ENCODE results near the gene VEPH1. TPM values are rescaled to one million over a fixed set of nuclear protein-coding genes. Genes with fewer than 3 reads are reported as not detected.

VEPH1 gene
- total RNA-seq, 1 donor from 2014 or later = 261 TPM

DNA sequence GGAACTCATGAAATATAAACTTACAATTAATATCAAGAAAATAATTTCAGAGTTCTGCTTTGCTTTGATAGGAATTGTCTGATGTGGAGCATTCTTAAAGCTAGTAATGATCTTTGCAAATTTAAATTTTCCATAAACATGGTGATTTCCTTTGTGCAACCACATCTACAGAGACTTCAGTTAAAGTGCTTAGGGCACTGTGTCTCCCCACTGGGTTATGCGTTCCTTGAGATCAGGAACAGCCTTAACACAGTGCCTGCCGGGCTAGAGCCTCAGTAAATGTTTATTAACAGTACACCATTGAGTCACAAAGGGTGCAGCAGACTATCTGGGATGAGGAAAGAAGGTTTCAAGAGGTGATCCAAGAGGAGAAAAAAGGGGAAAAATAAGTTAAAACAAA lies 235.2 kb downstream of the VEPH1 start:
- no peak for DNase-seq (ENCODE audit: low read depth, low spot score)

DNA sequence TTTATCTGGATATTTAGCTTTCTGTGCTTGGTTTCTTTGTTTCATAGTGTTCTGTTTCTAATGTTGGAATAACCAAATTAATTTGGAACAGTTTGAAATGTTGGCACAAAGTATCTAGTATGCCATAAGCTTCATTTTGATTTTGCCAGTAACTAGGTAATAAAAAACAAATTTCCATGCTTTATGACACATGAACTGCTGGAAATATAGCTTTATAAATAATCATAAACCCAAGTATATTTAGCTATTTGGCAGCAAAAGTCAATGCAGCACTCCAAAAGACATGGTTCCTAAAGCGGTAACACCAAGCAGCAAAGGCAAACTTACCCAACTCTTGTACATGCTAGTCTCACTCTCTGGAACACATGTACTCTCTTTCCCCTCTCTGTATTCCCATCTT lies 237.3 kb downstream of the VEPH1 start:
- no peak for DNase-seq (ENCODE audit: low read depth, low spot score)

DNA sequence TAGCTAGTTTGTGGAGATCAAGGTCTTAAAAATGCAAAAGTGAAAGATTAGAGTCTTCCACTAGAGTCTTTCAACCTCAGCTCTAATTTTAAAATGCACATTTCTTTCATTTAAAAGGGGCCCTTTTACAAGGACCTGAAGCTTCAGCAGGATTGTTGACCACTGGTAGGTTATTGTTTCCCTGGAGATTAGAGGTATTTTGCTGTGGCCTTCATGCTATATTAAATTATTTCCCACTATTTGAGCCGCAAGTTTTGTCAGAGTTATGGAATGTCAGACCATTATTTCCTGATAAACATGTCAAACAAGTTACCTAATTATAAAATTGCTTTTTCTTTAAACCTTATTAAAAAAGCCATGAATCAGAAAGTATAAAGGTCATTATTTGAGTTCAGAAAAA lies 240.2 kb downstream of the VEPH1 start:
- DNase-seq (ENCODE audit: low read depth, low spot score) = peak; percentile 67

DNA sequence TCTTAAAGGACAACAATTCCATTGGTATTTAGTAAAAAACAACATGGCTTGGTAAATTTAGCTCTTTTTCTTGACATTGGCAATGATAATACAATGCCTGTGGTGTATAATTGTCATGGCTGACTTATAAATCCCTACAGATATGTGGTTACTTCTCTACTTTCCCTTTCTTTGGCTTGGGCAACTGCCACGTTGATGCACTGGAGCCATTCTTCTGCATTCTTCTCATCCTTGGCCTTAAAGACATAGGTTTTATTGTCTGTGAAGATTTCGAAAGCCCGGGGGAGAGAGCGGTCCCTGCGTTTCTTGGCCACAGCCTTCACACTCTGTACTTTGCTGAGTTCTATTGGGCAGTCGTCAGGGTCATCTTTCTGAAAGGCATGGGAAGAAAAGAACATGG lies 242.2 kb downstream of the VEPH1 start:
- no peak for DNase-seq (ENCODE audit: low read depth, low spot score)

DNA sequence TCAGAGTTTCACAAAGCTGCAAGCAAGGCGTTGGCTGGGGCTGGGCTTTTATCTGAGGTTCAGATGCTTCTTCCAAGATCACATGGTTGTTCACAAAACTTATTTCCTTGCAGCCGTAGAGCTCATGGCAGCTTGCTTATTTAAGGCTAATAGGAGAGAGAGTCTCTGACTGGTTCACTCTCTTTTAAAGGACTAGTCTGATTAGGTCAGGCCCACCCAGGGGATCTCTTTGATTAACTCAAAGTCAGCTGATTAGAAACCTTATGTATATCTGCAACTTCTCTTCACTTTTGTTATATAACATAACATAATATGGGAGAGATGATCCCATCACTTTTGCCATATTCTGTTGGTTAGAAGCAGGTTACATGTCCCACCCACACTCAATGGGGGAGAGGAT lies 243.4 kb downstream of the VEPH1 start:
- no peak for DNase-seq (ENCODE audit: low read depth, low spot score)

DNA sequence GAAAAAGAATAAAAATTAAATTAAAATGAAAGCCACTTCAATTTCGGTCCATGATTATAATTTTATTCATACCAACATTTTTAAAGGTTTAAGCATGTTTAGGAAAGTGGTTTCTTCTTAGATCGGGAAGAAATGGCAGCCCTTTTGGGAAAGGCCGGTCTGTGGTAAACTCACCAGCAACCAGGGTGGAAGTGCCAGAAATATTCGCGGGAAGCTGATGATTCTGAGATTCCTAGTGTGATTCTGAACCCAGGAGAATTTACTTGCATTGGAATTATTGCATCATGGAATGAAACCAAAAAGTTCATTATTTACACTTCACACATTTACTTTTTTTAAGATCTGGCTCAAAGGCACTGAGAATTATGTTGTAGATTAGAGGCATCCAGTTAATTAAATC lies 246.1 kb downstream of the VEPH1 start:
- no peak for DNase-seq (ENCODE audit: low read depth, low spot score)

DNA sequence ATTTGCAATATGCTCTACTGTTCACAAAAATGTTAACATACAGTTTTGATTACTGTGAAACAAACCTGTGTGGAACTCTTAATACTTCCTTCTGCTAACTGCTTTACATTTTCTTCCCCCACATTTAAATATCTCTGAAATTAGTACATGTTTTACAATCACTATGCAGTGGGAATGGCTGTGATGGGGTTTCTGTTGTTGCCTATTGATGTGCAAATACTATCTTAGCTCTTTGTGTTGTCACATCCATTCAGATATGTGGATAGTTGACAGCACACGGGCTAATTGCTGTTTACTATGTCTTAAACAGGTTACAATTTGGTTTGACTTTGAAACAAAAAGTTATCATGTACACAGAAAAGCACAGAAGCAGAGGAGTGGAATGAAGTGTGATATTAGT lies 247.4 kb downstream of the VEPH1 start:
- no peak for DNase-seq (ENCODE audit: low read depth, low spot score)

DNA sequence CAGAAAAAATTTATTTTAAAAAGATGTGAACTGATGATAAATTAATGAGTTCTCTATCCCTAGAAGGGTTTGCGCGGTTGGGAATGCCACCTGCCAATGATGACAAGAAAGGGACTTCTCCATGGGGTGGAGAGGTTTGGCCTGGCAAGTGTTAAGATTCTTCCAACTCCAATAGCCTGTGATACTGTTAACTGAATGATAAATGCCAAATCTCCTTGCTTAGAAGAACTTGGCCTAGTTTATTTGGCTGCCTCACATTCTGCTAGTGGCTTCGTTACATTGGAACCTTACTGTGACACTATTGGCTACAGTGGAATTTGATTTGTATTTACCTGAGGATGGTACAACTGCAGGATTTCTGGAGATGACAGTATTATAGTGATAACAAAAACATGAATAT lies 251.5 kb downstream of the VEPH1 start:
- DNase-seq (ENCODE audit: low read depth, low spot score) = no peak

DNA sequence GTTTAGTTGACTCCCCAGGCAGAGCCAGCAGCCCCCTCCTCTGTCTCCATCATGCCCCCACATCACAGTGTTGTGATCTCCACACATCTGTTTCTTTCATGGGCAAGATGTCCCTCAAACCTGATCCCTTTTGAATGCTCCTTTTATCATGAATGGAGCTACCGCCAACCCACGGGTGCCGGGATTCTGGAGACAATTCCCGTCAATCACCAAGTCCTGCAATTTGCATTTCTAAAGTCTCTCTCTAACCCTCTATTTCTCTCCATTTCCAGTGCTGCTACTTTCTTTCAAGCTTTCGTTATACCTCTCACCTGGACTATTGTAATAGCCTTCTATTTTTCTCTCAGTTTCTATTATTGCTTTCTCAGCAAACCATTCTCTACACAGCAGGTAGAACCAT lies 253.6 kb downstream of the VEPH1 start:
- DNase-seq (ENCODE audit: low read depth, low spot score) = no peak

DNA sequence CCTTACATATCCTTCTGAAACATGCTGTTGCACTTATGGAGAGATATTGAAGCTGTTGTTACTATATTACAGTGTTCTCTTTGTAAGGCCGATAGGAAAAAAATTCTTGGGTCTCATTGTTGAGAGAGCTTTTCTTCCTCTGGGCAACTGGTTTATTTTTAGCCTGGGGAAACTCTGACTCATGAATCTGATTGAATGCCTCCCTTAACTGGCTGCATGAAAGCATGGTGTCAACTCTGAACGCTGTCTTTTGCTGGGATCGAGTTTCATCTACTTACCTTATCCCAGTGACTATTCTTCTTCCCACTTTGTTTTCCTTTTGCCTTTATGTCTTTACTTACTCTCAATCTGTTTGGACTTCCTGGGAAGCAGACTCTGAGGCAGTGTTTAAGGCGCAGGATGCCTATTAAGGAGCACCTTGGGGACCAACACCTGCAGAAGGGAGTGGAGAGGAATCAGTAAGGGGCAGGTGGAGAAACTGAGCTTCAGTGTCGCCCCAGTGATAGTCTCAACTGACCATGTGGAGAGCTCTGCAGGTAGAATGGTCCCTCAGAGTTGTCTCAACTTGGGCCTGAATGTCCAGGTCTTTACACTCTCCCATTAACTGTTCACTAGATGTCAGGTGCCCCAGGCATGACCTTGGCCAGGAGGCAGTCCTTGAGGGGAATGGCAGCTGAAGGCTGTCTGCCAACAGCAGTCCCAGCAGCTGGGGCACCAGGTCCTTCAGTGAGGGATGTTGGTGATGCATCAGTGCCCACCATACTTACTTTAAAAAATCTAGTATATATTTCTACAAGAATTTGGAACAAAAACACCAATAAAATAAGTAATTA lies 254.4 kb downstream of the VEPH1 start:
- DNase-seq (ENCODE audit: low read depth, low spot score) = peak; percentile 83

DNA sequence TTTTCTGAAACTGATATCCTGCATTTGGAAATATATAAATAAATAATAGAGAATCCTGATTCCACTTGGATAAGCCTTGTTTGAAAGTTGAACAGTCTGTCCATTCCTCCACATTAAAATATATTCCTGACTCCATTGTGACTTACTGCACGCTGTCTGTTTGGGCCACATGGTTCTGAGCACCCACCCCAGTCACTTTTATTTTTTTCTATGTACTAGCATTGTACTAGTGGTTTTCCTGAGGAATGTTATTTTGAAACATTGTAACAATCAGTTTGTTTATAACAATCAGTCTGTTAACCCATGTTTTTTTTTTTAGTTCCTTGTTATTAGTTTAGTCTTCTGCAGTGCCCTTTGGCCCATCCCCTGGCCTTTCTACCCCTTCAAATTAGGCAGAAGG lies 255.8 kb downstream of the VEPH1 start:
- no peak for DNase-seq (ENCODE audit: low read depth, low spot score)

DNA sequence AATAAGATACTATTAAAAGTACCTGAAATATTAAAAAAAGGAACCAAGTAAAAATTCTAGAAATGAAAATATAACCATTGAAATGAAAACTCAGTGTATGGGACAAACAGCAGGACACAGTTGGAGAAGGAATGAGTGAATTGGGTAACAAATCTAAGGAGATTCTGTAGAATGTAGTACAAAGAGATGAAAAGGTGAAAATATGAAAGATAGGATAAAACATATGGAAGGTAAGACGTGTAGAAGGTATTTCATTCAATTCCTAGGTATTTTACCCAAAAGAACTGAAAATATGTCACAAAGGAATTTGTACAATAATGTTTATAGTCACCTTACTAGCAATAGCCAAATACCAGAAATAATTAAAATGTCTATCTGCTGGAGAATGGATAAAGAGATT lies 260.4 kb downstream of the VEPH1 start:
- DNase-seq (ENCODE audit: low read depth, low spot score) = no peak

DNA sequence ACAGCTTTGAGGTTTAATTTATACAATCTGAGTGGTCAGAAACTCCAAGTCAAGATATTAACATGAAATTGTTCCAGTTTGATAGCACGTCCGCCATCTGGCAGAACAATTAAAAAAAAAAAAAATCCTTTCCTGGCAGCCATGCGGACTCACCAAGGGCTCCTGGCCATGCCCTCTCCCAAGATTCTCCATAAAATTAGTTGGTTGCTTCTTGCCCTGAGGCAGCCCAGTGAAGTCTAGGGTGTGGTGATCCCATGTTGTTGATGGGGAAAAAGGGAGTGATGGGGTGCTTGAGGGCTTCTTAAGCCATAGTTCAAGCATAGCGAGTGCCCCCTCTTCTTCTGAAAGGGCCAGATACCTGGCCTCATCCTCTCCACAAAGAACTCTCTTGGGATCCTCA lies 261.6 kb downstream of the VEPH1 start:
- DNase-seq (ENCODE audit: low read depth, low spot score) = no peak

DNA sequence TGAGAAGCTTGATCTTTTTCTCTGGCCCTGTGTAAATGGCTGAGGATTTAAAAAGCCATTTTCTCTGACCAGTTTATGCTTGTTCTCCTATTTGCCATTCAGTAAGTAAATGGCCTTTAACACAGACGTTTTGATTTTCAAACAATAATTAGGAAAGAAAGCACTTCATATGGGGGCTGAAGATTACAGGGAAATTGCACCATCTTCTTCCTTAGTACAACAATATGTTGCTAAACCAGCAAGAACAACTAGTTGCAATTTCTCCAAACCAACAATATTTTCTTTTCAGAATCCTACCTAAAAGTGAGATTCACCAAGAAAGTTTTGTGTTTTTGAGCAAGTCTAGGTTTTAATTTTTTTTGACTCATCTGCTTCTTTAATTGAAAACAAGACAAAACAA lies 262.8 kb downstream of the VEPH1 start:
- no peak for DNase-seq (ENCODE audit: low read depth, low spot score)

DNA sequence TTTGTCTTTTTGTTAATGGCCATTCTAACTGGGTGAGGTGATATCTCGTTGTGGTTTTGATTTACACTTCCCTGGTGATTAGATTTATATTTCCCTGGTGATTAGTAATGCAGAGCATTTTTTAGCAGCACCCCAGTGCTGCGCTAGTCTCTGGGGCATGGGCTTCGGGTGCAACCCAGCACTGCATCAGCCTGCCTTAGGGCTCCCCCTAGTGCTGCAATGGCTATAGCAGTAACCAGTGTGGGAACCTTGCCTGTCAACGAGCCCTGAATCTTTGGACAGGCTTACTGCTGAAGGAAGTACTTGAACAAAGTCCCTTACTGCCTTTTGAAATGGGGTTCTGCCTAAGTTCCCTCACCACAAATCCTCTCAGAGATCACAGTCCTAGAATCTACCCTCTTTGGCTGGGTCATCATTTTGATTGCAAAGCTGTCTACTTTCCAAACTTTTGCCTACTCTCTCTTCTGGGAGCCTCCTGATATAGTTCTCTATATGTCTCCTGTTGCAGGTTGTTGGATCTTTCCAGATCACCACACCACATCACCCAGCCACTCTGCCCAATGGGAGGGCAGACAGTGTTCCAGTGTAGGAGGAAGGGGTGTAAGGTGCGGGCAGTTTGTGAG lies 264.0 kb downstream of the VEPH1 start:
- DNase-seq (ENCODE audit: low read depth, low spot score) = peak; percentile 17

DNA sequence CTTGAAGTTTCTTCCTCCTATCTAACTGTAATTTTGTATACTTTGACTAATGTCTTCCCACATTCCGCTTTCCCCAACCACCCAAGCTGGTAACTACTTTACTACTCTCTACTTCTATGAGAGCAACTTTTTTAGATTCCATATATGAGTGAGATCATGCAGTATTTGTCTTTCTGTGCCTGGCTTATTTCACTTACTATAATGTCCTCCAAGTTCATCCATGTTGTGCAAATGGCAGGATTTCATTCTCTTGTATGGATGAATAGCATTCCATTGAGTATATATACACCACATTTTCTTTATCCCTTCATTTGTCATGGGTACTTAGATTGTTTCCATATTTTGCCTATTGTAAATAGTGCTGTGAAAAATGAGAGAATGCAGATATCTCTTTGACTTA lies 264.8 kb downstream of the VEPH1 start:
- no peak for DNase-seq (ENCODE audit: low read depth, low spot score)

DNA sequence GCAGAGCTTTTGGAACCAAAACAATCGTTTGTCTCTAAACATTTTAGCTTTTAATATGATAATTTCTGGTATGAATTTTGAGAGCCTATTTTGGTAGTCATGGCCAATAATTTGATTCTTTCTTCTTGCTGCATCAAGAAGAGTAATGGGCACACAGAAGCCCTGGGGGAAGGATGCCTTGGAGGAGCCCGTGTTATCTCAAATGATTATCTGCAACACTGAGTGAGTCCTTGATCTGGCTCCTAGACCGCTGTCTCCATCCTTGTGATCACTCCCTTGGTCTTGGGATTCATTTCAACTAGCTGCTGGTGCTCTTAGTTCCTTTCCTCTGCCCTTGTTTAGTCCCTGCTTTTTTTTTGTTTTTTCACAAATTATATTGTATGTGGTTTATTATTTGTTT lies 265.3 kb downstream of the VEPH1 start:
- no peak for DNase-seq (ENCODE audit: low read depth, low spot score)

DNA sequence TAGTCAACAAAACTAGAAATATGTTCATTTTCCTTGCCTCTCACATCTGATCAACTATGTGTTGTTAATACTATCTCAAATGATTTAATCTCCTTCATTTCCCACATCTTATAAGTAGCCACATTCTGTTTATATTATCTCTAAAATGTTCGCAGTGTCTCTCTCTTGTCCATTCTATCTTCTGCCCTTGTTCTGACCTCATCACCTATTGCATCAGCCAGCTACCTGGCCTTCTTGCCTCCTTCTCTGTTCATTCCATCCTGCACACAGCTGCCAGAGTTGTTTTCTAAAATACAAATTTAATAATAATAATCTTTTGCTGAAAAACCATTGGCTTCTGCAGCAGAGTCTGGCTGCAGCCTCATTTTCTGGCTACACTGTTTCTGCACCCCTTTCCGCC lies 267.9 kb downstream of the VEPH1 start:
- no peak for DNase-seq (ENCODE audit: low read depth, low spot score)

DNA sequence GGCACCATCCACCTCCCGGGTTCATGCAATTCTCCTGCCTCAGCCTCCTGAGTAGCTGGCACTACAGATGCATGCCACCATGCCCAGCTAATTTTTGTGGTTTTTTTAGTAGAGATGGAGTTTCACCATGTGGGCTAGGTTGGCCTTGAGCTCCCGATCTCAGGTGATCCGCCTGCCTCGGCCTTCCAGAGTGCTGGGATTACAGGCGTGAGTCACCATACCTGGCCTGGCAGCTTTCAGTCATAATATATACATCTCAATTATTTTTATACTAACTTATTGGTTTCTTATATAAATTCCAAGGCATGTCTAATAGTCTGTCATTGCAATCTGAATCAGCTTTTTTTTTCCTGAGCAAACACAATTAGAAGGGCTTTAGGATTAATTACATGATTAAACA lies 269.3 kb downstream of the VEPH1 start:
- DNase-seq (ENCODE audit: low read depth, low spot score) = no peak

DNA sequence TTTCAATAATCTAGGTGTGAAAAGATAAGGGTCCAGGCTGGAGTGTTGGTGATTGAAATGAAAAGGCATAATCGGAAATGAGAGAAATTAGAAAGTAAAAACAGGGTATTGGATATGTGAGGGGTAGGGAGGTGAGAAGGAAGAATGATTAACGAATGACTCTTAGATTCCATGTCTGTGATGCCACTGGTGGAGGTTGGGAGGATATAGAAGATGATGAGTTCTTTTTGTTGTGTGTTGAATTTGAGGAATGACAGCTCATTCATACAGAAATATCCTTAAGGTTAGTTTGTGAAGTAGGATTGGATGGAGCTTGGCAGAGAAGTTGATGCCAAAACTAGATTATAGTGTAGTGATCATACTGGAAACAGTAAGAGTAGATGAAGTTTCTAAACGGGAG lies 271.1 kb downstream of the VEPH1 start:
- no peak for DNase-seq (ENCODE audit: low read depth, low spot score)

DNA sequence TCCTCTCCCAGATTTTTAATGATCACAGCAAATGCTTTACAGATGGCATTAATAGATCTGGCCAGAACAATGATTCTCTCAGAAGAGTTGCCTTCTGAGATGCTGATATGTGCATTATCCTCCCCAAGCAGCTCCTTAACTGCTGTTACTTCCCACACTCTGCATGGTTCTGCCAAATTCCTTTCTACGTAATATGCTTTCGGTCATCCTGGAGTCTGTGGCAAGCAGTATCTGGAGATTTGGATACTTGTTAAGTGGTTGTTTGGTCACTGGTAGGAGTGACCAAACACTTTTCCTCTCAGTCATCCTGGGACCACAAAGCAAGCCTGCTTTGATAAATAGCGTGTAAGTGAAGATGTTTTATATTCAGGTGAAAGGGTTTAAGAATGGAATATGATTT lies 272.1 kb downstream of the VEPH1 start:
- DNase-seq (ENCODE audit: low read depth, low spot score) = no peak

DNA sequence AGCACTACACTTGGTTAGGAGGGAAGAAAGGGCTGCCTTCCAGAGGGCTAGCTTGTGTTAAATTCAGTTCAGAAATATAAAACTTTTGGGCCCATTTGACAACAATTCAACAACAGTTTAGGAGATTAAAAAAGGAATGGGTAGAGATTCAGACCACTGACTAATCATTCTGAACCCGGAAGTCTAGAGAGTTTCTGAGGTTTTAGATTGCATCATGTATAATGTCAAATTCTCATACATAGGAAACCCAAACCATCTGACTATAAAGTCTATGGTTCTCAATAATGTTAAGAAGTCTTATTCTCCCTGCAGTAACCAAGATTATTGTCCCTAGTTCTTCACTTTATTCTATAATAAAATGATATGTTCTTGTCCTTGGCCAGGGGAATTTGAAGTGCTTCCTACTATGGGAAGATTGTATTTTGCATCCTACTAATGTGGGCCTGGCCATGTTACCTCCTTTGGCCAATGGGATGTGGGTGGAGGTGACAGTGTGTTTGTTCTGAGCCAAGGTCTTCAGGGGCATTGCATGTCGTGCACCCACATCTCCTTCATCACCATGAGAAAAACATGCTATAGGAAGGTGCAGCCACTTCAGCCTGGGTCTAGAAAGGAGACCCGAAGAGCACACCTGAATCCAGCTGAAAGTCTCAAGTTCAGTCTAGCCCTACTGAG lies 276.9 kb downstream of the VEPH1 start:
- DNase-seq (ENCODE audit: low read depth, low spot score) = no peak

DNA sequence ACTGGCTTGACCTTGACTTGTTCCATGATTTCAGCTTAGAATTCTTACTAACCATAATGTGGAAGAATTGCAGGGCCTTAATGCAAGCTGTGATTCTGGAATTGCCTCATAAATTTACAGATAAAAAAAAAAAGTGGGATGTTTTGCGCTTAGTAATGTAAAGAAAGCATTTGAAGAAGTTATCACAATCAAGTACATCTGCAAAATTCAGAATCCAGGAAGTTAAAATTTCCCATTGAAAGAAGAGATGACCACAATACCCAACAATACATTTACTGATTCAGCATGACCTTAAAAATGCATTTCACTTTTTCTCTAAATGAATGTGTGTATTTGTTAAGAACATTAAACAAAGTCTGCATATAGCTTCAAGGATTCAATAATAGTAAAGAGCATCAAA lies 278.2 kb downstream of the VEPH1 start:
- no peak for DNase-seq (ENCODE audit: low read depth, low spot score)

Data from pulmonary artery endothelial cell (primary cell).